Heart left ventricle (tissue), 13 donors: ENCODE measurements around the gene ISG20L2.

Experiments
- POLR2A ChIP-seq, 2 donors: fragments of 450-650 bp; IDR thresholded peaks; one replicate each; pipeline ENCODE4 v1.6.1; 2017; ENCODE audit warnings: antibody characterized with exemption in 2 of 2, mild to moderate bottlenecking in 2 of 2, moderate library complexity in 2 of 2
- TF ChIP-seq, protein P1 (sequence below), 12 donors: fragments of 200-600 bp; sonication (generic) in 4 of 12; IDR thresholded peaks; one replicate each; pipeline versions ENCODE4 v1.5.0 to v1.8.0; 2018 to 2022; ENCODE audit warnings: antibody characterized with exemption in 12 of 12, mild to moderate bottlenecking in 5 of 12
- donor health status: ischemic (EF 13 %, LVEDD 7.1; RV severe dilation, severe dysfunction).
- donor health status: DM: no; HTN: yes; CAD: no.
- donor health status: DM: no; HTN: no; CAD: no.
- donor health status: ischemic (EF 25% LVEDD 6.9; RV normal size, moderate dysfunction).
- donor health status: ischemic (EF 25% LVEDD 5.7; RV mildly dilated, moderate dysfunction).
- donor health status: ischemic (EF 35%, LVEDD 5.7; RV mildly dilated, moderate dysfunction).
- donor health status: nonischemic (EF 11% LVEDD 7.7; RV severe dilation, severe dysfunction).
- donor health status: DM: yes; HTN: yes; CAD: no.
- donor health status: PGD.
- donor health status: ischemic (EF 29% LVEDD 5.4; RV normal size, mild dysfunction).
- donor health status: nonischemic (EF 23%, LVEDD 6.1; RV moderate dilation, normal function).

DNA sequence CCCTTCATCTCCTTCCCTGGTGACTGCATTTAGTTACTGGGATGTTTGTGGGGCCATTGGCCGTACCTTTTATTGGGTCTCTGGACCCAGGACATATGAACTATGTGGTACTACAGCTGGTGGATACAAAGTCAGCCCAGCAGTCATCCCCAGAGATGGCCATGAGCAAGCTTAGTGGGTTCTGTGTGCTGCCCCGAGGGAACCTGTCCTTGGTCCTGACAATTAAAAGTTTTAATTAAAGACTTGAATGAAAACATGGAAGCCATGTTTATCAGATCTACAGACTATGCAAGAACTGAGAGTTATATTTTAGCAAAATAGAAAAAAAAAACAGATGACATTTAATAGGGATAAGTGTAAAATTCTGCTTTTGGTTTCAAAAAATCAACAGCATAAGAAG, 48.5 kb downstream of the ISG20L2 start:
- TF ChIP-seq POLR2A (IDR thresholded peaks at IDR 0.05): no peak
- TF ChIP-seq, protein P1, sequence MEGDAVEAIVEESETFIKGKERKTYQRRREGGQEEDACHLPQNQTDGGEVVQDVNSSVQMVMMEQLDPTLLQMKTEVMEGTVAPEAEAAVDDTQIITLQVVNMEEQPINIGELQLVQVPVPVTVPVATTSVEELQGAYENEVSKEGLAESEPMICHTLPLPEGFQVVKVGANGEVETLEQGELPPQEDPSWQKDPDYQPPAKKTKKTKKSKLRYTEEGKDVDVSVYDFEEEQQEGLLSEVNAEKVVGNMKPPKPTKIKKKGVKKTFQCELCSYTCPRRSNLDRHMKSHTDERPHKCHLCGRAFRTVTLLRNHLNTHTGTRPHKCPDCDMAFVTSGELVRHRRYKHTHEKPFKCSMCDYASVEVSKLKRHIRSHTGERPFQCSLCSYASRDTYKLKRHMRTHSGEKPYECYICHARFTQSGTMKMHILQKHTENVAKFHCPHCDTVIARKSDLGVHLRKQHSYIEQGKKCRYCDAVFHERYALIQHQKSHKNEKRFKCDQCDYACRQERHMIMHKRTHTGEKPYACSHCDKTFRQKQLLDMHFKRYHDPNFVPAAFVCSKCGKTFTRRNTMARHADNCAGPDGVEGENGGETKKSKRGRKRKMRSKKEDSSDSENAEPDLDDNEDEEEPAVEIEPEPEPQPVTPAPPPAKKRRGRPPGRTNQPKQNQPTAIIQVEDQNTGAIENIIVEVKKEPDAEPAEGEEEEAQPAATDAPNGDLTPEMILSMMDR (IDR thresholded peaks at IDR 0.05): no peak
